ENCODE data around the gene PNKP.

DNA sequence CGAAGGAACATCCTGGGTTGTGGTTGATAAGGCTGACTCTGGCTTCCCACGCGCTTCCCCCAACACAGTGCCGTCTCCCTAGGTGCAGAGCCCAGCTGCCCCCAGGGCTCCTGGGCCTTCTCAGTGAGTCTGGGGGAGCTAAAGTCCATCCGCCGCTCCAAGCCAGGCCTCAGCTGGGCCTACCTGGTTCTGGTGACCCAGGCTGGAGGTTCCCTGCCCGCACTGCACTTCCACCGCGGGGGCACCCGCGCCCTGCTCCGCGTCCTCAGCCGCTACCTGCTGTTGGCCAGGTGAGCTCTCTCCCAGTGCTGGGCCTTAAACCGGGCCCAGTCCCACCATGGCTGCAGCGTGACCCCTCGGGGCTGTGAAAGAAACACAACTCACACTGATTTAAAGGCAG lies 13.8 kb upstream of the PNKP start:
- TF ChIP-seq CTCF (IDR thresholded peaks at IDR 0.05; ENCODE audit: poor library complexity, severe bottlenecking): no peak
- TF ChIP-seq EZH2 (IDR thresholded peaks at IDR 0.05; ENCODE audit: borderline replicate concordance, insufficient read depth, low read length, poor library complexity, severe bottlenecking): no peak
- TF ChIP-seq EP300 (conservative IDR thresholded peaks at IDR 0.05; ENCODE audit: poor library complexity, severe bottlenecking): no peak
- TF ChIP-seq POLR2AphosphoS5 (IDR thresholded peaks at IDR 0.05): no peak
- TF ChIP-seq MXI1 (conservative IDR thresholded peaks at IDR 0.05; ENCODE audit: poor library complexity, severe bottlenecking): no peak
- TF ChIP-seq, protein P1, sequence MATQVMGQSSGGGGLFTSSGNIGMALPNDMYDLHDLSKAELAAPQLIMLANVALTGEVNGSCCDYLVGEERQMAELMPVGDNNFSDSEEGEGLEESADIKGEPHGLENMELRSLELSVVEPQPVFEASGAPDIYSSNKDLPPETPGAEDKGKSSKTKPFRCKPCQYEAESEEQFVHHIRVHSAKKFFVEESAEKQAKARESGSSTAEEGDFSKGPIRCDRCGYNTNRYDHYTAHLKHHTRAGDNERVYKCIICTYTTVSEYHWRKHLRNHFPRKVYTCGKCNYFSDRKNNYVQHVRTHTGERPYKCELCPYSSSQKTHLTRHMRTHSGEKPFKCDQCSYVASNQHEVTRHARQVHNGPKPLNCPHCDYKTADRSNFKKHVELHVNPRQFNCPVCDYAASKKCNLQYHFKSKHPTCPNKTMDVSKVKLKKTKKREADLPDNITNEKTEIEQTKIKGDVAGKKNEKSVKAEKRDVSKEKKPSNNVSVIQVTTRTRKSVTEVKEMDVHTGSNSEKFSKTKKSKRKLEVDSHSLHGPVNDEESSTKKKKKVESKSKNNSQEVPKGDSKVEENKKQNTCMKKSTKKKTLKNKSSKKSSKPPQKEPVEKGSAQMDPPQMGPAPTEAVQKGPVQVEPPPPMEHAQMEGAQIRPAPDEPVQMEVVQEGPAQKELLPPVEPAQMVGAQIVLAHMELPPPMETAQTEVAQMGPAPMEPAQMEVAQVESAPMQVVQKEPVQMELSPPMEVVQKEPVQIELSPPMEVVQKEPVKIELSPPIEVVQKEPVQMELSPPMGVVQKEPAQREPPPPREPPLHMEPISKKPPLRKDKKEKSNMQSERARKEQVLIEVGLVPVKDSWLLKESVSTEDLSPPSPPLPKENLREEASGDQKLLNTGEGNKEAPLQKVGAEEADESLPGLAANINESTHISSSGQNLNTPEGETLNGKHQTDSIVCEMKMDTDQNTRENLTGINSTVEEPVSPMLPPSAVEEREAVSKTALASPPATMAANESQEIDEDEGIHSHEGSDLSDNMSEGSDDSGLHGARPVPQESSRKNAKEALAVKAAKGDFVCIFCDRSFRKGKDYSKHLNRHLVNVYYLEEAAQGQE (IDR thresholded peaks at IDR 0.05; ENCODE audit: borderline replicate concordance): no peak
- no peak for TF ChIP-seq SMC3 (conservative IDR thresholded peaks at IDR 0.05; ENCODE audit: poor library complexity)

Data from neural cell (in vitro differentiated cells).